H9 (cell line): ENCODE measurements around the gene BCKDHA. TPM values are rescaled to one million over a fixed set of nuclear protein-coding genes. Genes with fewer than 3 reads are reported as not detected.
"Not testable (repeated sequence)": the region's sequence is repeated elsewhere in the genome, so short reads cannot be mapped to it uniquely, and the experiment has no call there.

Experiments
- DNase-seq: peaks from one replicate; pipeline ENCODE4 v3.0.0-alpha.2; 2017
- H2AFZ ChIP-seq: one replicate; pipeline ENCODE4 v1.6.1; 2013; ENCODE audit warnings: mild to moderate bottlenecking, low read length, control low read depth, moderate library complexity
- H2AK5ac ChIP-seq: 2 replicates; pipeline ENCODE4 v1.6.1; 2013; ENCODE audit warnings: low read length, control low read depth, mixed read lengths; ENCODE audit not compliant: insufficient read length
- H2BK120ac ChIP-seq: one replicate; pipeline ENCODE4 v1.6.1; 2013; ENCODE audit warnings: low read depth, mild to moderate bottlenecking, low read length, control low read depth, inconsistent platforms; ENCODE audit not compliant: poor library complexity, severe bottlenecking
- H2BK12ac ChIP-seq: 2 replicates; pipeline ENCODE4 v1.6.1; 2013; ENCODE audit warnings: low read length, control low read depth, mixed read lengths, low read depth; ENCODE audit not compliant: insufficient read length
- H2BK15ac ChIP-seq: 2 replicates; pipeline ENCODE4 v1.6.1; 2013; ENCODE audit warnings: low read depth, low read length, control low read depth
- H2BK20ac ChIP-seq: one replicate; pipeline ENCODE4 v1.6.1; 2013; ENCODE audit warnings: low read depth, mild to moderate bottlenecking, low read length, control low read depth, inconsistent platforms; ENCODE audit not compliant: poor library complexity, severe bottlenecking
- H2BK5ac ChIP-seq: 2 replicates; pipeline ENCODE4 v1.6.1; 2013; ENCODE audit warnings: low read length, control low read depth, mixed read lengths; ENCODE audit not compliant: insufficient read length
- H3K14ac ChIP-seq: 2 replicates; pipeline ENCODE4 v1.6.1; 2013; ENCODE audit warnings: low read length, control low read depth; ENCODE audit not compliant: insufficient read depth
- H3K18ac ChIP-seq: 2 replicates; pipeline ENCODE4 v1.6.1; 2013; ENCODE audit warnings: low read depth, mild to moderate bottlenecking, mixed read lengths, low read length, control low read depth; ENCODE audit not compliant: insufficient read length
- H3K23ac ChIP-seq: 2 replicates; pipeline ENCODE4 v1.6.1; 2013; ENCODE audit warnings: low read length, control low read depth, mixed read lengths, low read depth; ENCODE audit not compliant: insufficient read length
- H3K23me2 ChIP-seq: 2 replicates; pipeline ENCODE4 v1.6.1; 2013; ENCODE audit warnings: low read depth, mild to moderate bottlenecking, mixed read lengths, low read length, control low read depth; ENCODE audit not compliant: insufficient read length, poor library complexity, severe bottlenecking
- H3K27ac ChIP-seq: 2 replicates; pipeline ENCODE4 v1.5.1; 2013; ENCODE audit warnings: low read length, control low read depth, mixed read lengths, low read depth; ENCODE audit not compliant: insufficient read length
- H3K27me3 ChIP-seq: 2 replicates; pipeline ENCODE4 v1.6.1; 2013; ENCODE audit warnings: low read length, control low read depth, inconsistent platforms; ENCODE audit not compliant: insufficient read depth
- H3K4ac ChIP-seq: 2 replicates; pipeline ENCODE4 v1.6.1; 2013; ENCODE audit warnings: low read depth, mild to moderate bottlenecking, control low read depth, inconsistent platforms, low read length, moderate library complexity
- H3K4me1 ChIP-seq: 2 replicates; pipeline ENCODE4 v1.6.1; 2013; ENCODE audit warnings: low read length, control low read depth, inconsistent platforms; ENCODE audit not compliant: insufficient read depth
- H3K4me2 ChIP-seq: 2 replicates; pipeline ENCODE4 v1.6.1; 2013; ENCODE audit warnings: low read length, control low read depth, mixed read lengths; ENCODE audit not compliant: insufficient read length, insufficient read depth
- H3K56ac ChIP-seq: 2 replicates; pipeline ENCODE4 v1.6.1; 2013; ENCODE audit warnings: low read depth, mild to moderate bottlenecking, mixed read lengths, low read length, control low read depth; ENCODE audit not compliant: insufficient read length
- H3K79me1 ChIP-seq: 2 replicates; pipeline ENCODE4 v1.6.1; 2013; ENCODE audit warnings: low read depth, mild to moderate bottlenecking, moderate library complexity, low read length, control low read depth, inconsistent platforms; ENCODE audit not compliant: insufficient read depth, poor library complexity, severe bottlenecking
- H3K79me2 ChIP-seq: 2 replicates; pipeline ENCODE4 v1.6.1; 2013; ENCODE audit warnings: low read length, control low read depth, inconsistent platforms; ENCODE audit not compliant: insufficient read depth
- H3K9ac ChIP-seq: 2 replicates; pipeline ENCODE4 v1.6.1; 2013; ENCODE audit warnings: low read length, control low read depth, mixed read lengths; ENCODE audit not compliant: insufficient read length; ENCODE audit errors: extremely low read depth
- H3K9me3 ChIP-seq: one replicate; pipeline ENCODE4 v1.6.1; 2013; ENCODE audit warnings: low read depth, low read length, inconsistent platforms; ENCODE audit not compliant: control insufficient read depth
- H3T11ph ChIP-seq: one replicate; pipeline ENCODE4 v1.6.1; 2013; ENCODE audit warnings: mild to moderate bottlenecking, low read length, control low read depth, inconsistent platforms
- H4K20me1 ChIP-seq: one replicate; pipeline ENCODE4 v1.6.1; 2013; ENCODE audit not compliant: control insufficient read depth, insufficient read length, insufficient read depth
- H4K5ac ChIP-seq: 2 replicates; pipeline ENCODE4 v1.6.1; 2013; ENCODE audit warnings: low read depth, mild to moderate bottlenecking, mixed read lengths, low read length, control low read depth; ENCODE audit not compliant: insufficient read length
- H4K8ac ChIP-seq: replicated peaks from 2 replicates; pipeline ENCODE4 v1.6.1; 2013; ENCODE audit warnings: low read length, control low read depth, mixed read lengths, low read depth; ENCODE audit not compliant: insufficient read length
- H4K91ac ChIP-seq: 2 replicates; pipeline ENCODE4 v1.6.1; 2013; ENCODE audit warnings: low read depth, mild to moderate bottlenecking, moderate library complexity, mixed read lengths, low read length, control low read depth; ENCODE audit not compliant: insufficient read length
- H3K27ac Mint-ChIP-seq, 3 experiments: 2 replicates in 2 of 3; 3 replicates in 1 of 3; pipeline ENCODE4 v1.8.0; 2020 to 2021; ENCODE audit warnings: mixed read lengths in 3 of 3, mild to moderate bottlenecking in 1 of 3, moderate library complexity in 1 of 3
- H3K27me3 Mint-ChIP-seq: 2 replicates; pipeline ENCODE4 v1.8.0; 2021; ENCODE audit warnings: low read depth, mild to moderate bottlenecking, moderate library complexity, mixed read lengths
- H3K36me3 Mint-ChIP-seq, 3 experiments: 2 replicates in 2 of 3; 3 replicates in 1 of 3; pipeline ENCODE4 v1.8.0; 2020 to 2021; ENCODE audit warnings: low read depth in 3 of 3, mixed read lengths in 3 of 3; ENCODE audit not compliant: insufficient read depth in 1 of 3
- H3K4me1 Mint-ChIP-seq, 2 experiments: 2 replicates each; pipeline ENCODE4 v1.8.0; 2020; ENCODE audit warnings: mixed read lengths in 2 of 2
- H3K4me3 Mint-ChIP-seq, 2 experiments: 2 replicates in 1 of 2; 3 replicates in 1 of 2; pipeline ENCODE4 v1.8.0; 2020 to 2021; ENCODE audit warnings: mild to moderate bottlenecking in 2 of 2, mixed read lengths in 2 of 2, moderate library complexity in 1 of 2
- H3K9me3 Mint-ChIP-seq, 2 experiments: 2 replicates in 1 of 2; 3 replicates in 1 of 2; pipeline ENCODE4 v1.8.0; 2020; ENCODE audit warnings: mild to moderate bottlenecking in 2 of 2, mixed read lengths in 2 of 2, moderate library complexity in 1 of 2
- CTCF ChIP-seq: fragments of 200-600 bp; sonication (generic); conservative IDR thresholded peaks from 3 replicates; pipeline ENCODE4 v1.8.0; 2021; ENCODE audit warnings: antibody characterized with exemption, mild to moderate bottlenecking
- WGBS: extraction: QIAGEN DNeasy Blood & Tissue Kit; methylation state at CpG from one replicate; pipeline ENCODE4 v1.1.7; 2013; ENCODE audit warnings: missing lambda C conversion rate, low lambda C conversion rate, mixed read lengths; ENCODE audit not compliant: insufficient read length; ENCODE audit errors: extremely low coverage; 5-methylcytosine and 5-hydroxymethylcytosine counted together
- total RNA-seq: library from RNA; stranded (reverse); gene quantifications from 2 replicates; pipeline ENCODE4 v1.2.1, GENCODE V29; 2021

BCKDHA gene
- total RNA-seq, 1 experiment from 2014 or later: 21.1 TPM

- Histone ChIP-seq H3K79me1 (peaks cover 3% of the 10 kb centered on the region), H4K8ac (no peak overlapping the region), H4K5ac (no peak overlapping the region), H3K4ac (no peak overlapping the region), H3K79me2 (no peaks in the 10 kb centered on the region), H3K27me3 (no peaks in the 10 kb centered on the region), H2AFZ (no peak overlapping the region), H3K18ac (no peak overlapping the region), H3K27ac (no peak overlapping the region), H2BK5ac (no peak overlapping the region), H3K9me3 (no peaks in the 10 kb centered on the region), H3K23me2 (no peaks in the 10 kb centered on the region), H3K23ac (no peak overlapping the region), H3T11ph (no peak overlapping the region), H3K9ac (no peak overlapping the region), H3K4me2 (no peak overlapping the region), H2BK12ac (no peak overlapping the region), H4K20me1 (no peaks in the 10 kb centered on the region), H2BK20ac (no peak overlapping the region), H2AK5ac (no peak overlapping the region), H2BK15ac (no peak overlapping the region), H3K14ac (no peak overlapping the region), H3K56ac (no peak overlapping the region), H2BK120ac (no peak overlapping the region), H4K91ac (no peak overlapping the region), H3K4me1 (no peaks in the 10 kb centered on the region)
- Mint-ChIP-seq H3K27ac (no peak overlapping the region; a peak in 1 of 7 replicates), H3K36me3 (peaks cover 20 to 38% (median 37%) of the 10 kb centered on the region in 3 experiments), H3K4me3 (no peak overlapping the region), H3K4me1 (0 out of 4 replicates have a peak, but pooled peaks cover 0 to 4% of the 10 kb centered on the region in 2 experiments), H3K27me3 (no peaks in the 10 kb centered on the region), H3K9me3 (no peaks in the 10 kb centered on the region)
- no peak for DNase-seq
- no peak for TF ChIP-seq CTCF
- WGBS: no CpG with 5 or more reads among the region's 5 CpGs
Measured at GRCh38 chr19:41434450-41434849, 36.8 kb downstream of the BCKDHA start.

GRCh38 chr19:41435376-41435775 is 37.8 kb downstream of the BCKDHA start:
- not testable (repeated sequence) for H2AK5ac ChIP-seq, H3K27ac ChIP-seq, H3K9ac ChIP-seq, H4K5ac ChIP-seq, H3K23ac ChIP-seq, H3K27me3 Mint-ChIP-seq, H3K4me1 ChIP-seq, H3K4me1 Mint-ChIP-seq, H3K27me3 ChIP-seq, H3K4me3 Mint-ChIP-seq, H3K27ac Mint-ChIP-seq, H4K8ac ChIP-seq, H4K20me1 ChIP-seq, H2BK15ac ChIP-seq, H3K23me2 ChIP-seq, H2AFZ ChIP-seq, H3K18ac ChIP-seq, H3K79me2 ChIP-seq, H4K91ac ChIP-seq, H3K4ac ChIP-seq, H2BK12ac ChIP-seq, H2BK20ac ChIP-seq, H3K9me3 ChIP-seq, H3K9me3 Mint-ChIP-seq, H3K4me2 ChIP-seq, H2BK120ac ChIP-seq, H3K14ac ChIP-seq, DNase-seq, H3T11ph ChIP-seq, H2BK5ac ChIP-seq, H3K56ac ChIP-seq, H3K79me1 ChIP-seq
- WGBS: no CpG with 5 or more reads among the region's 11 CpGs
- H3K36me3 Mint-ChIP-seq: peaks cover 20 to 38% (median 37%) of the 10 kb centered on the region in 3 experiments
